ENCODE data around the gene KIAA1217.

The KIAA1217 gene

GRCh38 chr10:24208661-24209431, at the start of gene KIAA1217:
TSS of gene KIAA1217 (plus strand) at chr10:24209138. CDS start at chr10:24209194, 56 bp downstream.
- DNase-seq (ENCODE audit: low read depth in 2 of 2): no peak

- DNase-seq (ENCODE audit: low read depth in 2 of 2): no peak
Observed at GRCh38 chr10:24162206-24162985, 46.5 kb upstream of the KIAA1217 start.

- no peak for DNase-seq (ENCODE audit: low read depth in 2 of 2)
Observed at GRCh38 chr10:24163485-24163884, 45.5 kb upstream of the KIAA1217 start.

GRCh38 chr10:24168258-24169170, 40.4 kb upstream of the KIAA1217 start:
- DNase-seq (ENCODE audit: low read depth in 2 of 2): no peak

- no peak for DNase-seq (ENCODE audit: low read depth in 2 of 2)
Observed at GRCh38 chr10:24170199-24170598, 38.7 kb upstream of the KIAA1217 start.

- no peak for DNase-seq (ENCODE audit: low read depth in 2 of 2)
Observed at GRCh38 chr10:24172909-24173308, 36.0 kb upstream of the KIAA1217 start.

GRCh38 chr10:24174014-24174413, 34.9 kb upstream of the KIAA1217 start:
- DNase-seq (ENCODE audit: low read depth in 2 of 2): no peak

- DNase-seq (ENCODE audit: low read depth in 2 of 2): no peak
Observed at GRCh38 chr10:24176658-24177057, 32.3 kb upstream of the KIAA1217 start.

- DNase-seq (ENCODE audit: low read depth in 2 of 2): no peak
Observed at GRCh38 chr10:24177636-24178035, 31.3 kb upstream of the KIAA1217 start.

GRCh38 chr10:24180891-24181290, 28.0 kb upstream of the KIAA1217 start:
- no peak for DNase-seq (ENCODE audit: low read depth in 2 of 2)

GRCh38 chr10:24184455-24184854, 24.5 kb upstream of the KIAA1217 start:
- DNase-seq (ENCODE audit: low read depth in 2 of 2): no peak

- DNase-seq (ENCODE audit: low read depth in 2 of 2): no peak
Observed at GRCh38 chr10:24193330-24193729, 15.6 kb upstream of the KIAA1217 start.

- peak in 1 of 2 experiments; percentile 50 for DNase-seq (ENCODE audit: low read depth in 2 of 2)
Observed at GRCh38 chr10:24197263-24197662, 11.7 kb upstream of the KIAA1217 start.

GRCh38 chr10:24201503-24202180, 7.3 kb upstream of the KIAA1217 start:
- no peak for DNase-seq (ENCODE audit: low read depth in 2 of 2)

GRCh38 chr10:24202181-24202570, 6.8 kb upstream of the KIAA1217 start:
- DNase-seq (ENCODE audit: low read depth in 2 of 2): no peak

- DNase-seq (ENCODE audit: low read depth in 2 of 2): peak; percentile 67 to 75
Observed at GRCh38 chr10:24205821-24206220, 3.1 kb upstream of the KIAA1217 start.

GRCh38 chr10:24206334-24206733, 2.6 kb upstream of the KIAA1217 start:
- no peak for DNase-seq (ENCODE audit: low read depth in 2 of 2)

GRCh38 chr10:24206926-24207325, 2.0 kb upstream of the KIAA1217 start:
- no peak for DNase-seq (ENCODE audit: low read depth in 2 of 2)

- DNase-seq (ENCODE audit: low read depth in 2 of 2): no peak
Observed at GRCh38 chr10:24207341-24207740, 1.6 kb upstream of the KIAA1217 start.

- no peak for DNase-seq (ENCODE audit: low read depth in 2 of 2)
Observed at GRCh38 chr10:24207781-24208611, 942 bp upstream of the KIAA1217 start.

- peak in 1 of 2 experiments; percentile 28 for DNase-seq (ENCODE audit: low read depth in 2 of 2)
Observed at GRCh38 chr10:24209432-24209771, 464 bp downstream of the KIAA1217 start.

Measured in fibroblast of skin of left biceps (primary cell).